A673 (cell line): ENCODE measurements around the gene CTSH.

Experiments used
- CTCF ChIP-seq: fragments of 300-800, 200-600 bp; sonication (generic); conservative IDR thresholded peaks from 2 replicates; pipeline ENCODE4 v1.5.1; 2017; ENCODE audit warnings: low read depth, mild to moderate bottlenecking, antibody characterized with exemption, low read length, moderate library complexity, mixed read lengths
- EZH2 ChIP-seq: fragments of 200-600 bp; sonication (generic); IDR thresholded peaks from 2 replicates; pipeline ENCODE4 v1.6.1; 2017; ENCODE audit warnings: borderline replicate concordance, low read depth, mild to moderate bottlenecking, mixed read lengths, antibody characterized with exemption, low read length; ENCODE audit not compliant: poor library complexity, severe bottlenecking

DNA sequence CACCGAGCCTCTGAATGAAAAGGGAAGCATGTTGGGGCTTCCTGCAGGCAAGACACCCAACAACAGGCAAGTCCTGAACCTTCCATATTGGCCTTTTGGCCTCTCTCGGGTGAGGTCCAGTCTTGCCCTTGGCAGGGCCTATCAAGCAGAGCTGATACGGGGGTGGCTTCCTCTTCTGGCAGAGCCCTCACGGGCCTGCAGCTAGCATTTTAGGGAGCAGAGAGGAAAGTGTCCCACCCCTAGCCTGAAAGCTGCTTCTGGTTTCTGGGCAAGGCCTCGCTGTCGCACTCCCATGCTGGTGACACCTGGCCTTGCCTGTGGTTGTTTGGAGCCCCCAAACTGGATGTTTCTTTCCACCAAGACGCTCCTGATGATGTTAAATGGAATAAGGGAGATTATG lies 31.8 kb upstream of the CTSH start:
- TF ChIP-seq CTCF (no peak), EZH2 (no peak)
